ENCODE results near the gene AEN. TPM values are rescaled to one million over a fixed set of nuclear protein-coding genes. Genes with fewer than 3 reads are reported as not detected.

AEN gene
- total RNA-seq, 2 experiments from 2014 or later, result 38.2 to 42.5 TPM

DNA sequence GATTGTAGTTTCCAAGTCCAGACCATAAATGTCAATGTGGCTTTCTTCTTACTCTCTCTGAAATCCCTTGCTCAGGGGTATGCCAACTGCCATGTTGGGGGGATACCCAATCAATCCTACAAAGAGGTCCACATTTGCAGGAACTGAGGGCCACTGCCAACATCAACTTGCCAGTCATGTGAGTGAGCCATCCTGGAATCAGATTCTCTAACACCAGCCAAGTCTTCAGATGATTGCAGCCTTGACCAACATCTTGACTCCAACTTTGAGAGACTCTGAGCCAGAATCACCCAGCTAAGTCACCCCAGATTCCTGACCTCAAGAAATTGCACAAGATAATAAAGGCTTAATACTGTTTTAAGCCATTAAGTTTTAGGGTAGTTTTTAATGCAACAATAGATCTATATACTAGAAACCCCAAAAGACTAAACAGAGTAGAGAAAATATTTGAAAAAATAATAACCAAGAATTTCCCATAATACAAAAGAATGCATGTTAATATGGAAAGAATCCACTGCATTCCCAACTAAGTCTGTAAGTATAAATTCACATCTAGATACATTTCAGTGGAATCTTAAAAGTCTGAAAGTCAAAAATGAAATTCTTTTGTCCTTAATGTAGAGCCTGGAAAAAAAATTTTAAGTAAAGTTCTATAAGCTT, 40.0 kb downstream of the AEN start:
- Mint-ChIP-seq H3K27me3 (no peaks in the 10 kb centered on the region), H3K4me1 (peaks cover 9% of the 10 kb centered on the region), H3K9me3 (no peaks in the 10 kb centered on the region), H3K4me3 (no peak overlapping the region), H3K36me3 (peaks cover 2% of the 10 kb centered on the region), H3K27ac (no peak overlapping the region)
- POLR2A ChIA-PET, result no interaction called here
- DNase-seq (no peak), ATAC-seq (ENCODE audit: low read depth) (no peak)

DNA sequence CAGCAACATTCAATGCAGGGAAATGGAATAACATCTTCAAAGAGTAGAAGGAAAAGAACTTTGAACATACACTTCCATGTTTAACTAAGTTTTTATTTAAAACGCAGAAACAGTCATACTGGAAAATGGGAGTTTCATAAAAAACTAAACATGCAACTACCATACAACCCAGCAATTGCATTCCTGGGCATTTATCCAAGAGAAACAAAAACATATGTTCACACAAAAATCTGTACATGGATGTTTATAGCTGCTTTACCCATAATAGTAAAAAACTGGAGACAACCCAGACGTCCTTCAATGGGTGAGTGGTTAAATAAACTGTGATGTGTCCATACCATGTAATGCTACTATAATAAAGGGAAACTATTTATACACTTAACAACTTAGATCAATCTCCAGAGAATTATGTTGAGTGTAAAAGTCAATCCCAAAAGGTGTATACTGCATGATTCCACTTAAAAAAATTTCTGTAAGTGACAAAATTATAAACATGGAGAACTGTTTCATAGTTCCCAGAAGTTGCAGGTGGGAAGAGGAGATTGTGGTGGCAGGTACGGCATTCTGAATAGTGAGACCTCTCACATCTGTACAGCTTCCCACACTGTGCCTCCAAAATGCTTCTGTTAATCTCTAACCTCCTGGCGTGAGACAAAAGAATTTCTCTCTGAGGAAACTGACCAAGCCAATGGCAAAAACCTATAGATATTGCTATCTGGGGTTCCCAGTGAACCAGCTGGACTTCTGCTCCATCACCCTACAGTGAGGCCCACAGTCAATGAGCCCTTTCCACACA, 40.8 kb downstream of the AEN start:
- H3K9me3 Mint-ChIP-seq, result no peaks in the 10 kb centered on the region
- POLR2A ChIA-PET, result no interaction called here
- DNase-seq (no peak), ATAC-seq (ENCODE audit: low read depth) (no peak)
- H3K4me1 Mint-ChIP-seq, result peaks cover 8% of the 10 kb centered on the region
- no peak overlapping the region for H3K27ac Mint-ChIP-seq
- H3K4me3 Mint-ChIP-seq, result no peak overlapping the region
- H3K36me3 Mint-ChIP-seq, result peaks cover 2% of the 10 kb centered on the region
- no peaks in the 10 kb centered on the region for H3K27me3 Mint-ChIP-seq

DNA sequence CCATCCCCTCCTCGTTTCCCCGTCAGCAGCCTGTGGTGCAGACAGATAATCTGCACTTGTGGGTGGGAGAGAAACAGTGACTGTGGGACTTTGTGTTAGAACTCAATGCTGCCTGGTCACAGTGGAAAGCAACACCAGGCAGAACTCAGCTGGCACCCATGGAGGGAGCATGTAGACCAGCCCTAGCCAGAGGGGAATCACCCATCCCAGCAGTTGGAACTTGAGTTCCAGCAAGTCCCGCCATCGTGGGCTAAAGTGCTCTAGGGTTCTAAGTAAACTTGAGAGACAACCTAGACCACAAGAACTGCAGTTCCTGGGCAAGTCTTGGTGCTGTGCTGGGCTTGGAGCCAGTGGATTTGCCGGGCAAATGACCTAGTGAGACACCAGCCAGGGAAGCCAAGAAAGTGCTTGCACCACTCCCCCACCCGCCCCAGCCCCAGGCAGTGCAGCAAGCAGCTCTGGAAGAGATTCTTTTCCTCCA, 42.0 kb downstream of the AEN start:
- Mint-ChIP-seq H3K27ac (no peak overlapping the region), H3K4me3 (no peak overlapping the region), H3K4me1 (peaks cover 5% of the 10 kb centered on the region), H3K36me3 (peaks cover 2% of the 10 kb centered on the region), H3K27me3 (no peaks in the 10 kb centered on the region), H3K9me3 (no peaks in the 10 kb centered on the region)
- POLR2A ChIA-PET, result interaction anchor here (0.9 to 1.9 kb wide), 4 partner anchors 14 to 196 kb away, joined by 3 to 11 read pairs (median 3); partner anchors contain the start of genes MRPL46 and MRPS11
- ATAC-seq (ENCODE audit: low read depth) (no peak), DNase-seq (no peak)

DNA sequence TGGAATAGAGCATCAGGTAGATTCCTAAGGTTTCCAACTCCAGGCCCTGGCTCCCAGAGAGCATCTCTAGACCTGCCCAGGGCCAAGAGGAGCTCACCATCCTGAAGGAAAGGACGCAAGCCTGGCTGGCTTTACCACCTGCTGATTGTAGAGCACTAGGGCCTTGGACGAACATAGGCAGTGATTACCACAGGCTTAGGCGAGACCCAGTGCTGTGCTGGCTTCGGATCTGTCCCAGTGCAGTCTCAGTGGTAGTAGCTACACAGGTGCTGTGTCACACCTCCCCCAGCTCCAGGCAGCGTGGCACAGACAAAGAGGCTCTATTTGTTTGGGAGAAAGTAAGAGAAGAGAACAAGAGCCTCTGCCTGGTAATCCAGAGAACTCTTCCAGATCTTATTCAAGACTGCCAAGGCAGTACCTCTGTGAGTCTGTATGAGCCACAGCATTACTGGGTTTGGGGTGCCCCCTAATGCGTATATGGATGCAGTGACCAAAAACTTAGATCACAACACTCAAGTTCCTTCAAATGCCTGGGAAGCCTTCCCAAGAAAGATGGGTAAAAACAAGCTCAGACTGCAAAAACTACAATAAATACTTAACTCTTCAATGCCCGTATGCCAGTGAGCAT, 43.1 kb downstream of the AEN start:
- peaks cover 2% of the 10 kb centered on the region for H3K36me3 Mint-ChIP-seq
- no peaks in the 10 kb centered on the region for H3K9me3 Mint-ChIP-seq
- H3K27me3 Mint-ChIP-seq, result peaks cover 5% of the 10 kb centered on the region
- DNase-seq, result no peak
- H3K4me1 Mint-ChIP-seq, result peaks cover 5% of the 10 kb centered on the region
- ATAC-seq (ENCODE audit: low read depth), result peak; percentile 70
- H3K27ac Mint-ChIP-seq, result no peak overlapping the region
- POLR2A ChIA-PET, result interaction anchor here (0.6 to 1.9 kb wide), 4 partner anchors 15 to 680 kb away, joined by 3 to 11 read pairs (median 3); partner anchors contain the start of genes MRPL46 and MRPS11
- no peak overlapping the region for H3K4me3 Mint-ChIP-seq

DNA sequence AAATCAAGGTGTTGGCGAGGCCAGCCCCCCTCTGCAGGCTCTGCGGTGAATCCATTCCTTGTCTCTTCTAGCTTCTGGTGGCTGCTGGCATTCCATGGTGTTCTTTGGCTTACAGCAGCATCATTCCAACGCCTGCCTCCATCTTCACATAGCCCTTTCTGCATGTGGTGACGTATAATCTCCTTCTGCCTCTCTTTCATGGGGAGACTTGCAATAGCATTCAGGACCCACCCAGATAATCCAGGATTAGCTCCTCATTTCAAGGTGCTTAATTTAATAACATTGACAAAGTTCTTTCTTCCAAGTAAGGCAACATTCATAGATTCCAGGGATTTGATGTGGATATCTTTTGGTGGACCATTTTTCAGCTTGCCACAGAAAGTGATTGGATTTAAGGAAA, 53.5 kb downstream of the AEN start:
- H3K27me3 Mint-ChIP-seq, result peaks cover 32% of the 10 kb centered on the region

DNA sequence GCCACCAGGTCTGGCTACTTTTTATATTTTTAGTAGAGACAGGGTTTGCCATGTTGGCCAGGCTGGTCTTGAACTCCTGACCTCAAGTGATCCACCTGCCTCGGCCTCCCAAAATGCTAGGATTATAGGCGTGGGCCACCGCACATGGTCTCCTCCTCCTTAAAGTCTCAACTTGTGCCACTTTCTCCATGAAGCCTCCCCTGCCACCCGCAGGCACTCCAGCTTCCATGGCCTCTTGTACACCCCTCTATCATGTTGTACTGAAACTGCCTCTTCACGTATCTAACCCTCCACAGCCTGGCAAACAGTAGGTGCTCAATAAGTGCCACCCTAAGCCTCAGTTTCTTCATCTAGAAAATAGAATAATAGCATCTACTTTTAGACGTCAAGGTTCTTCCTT, 57.6 kb downstream of the AEN start:
- no peak for DNase-seq
- no peaks in the 10 kb centered on the region for H3K9me3 Mint-ChIP-seq
- no peak overlapping the region for H3K27ac Mint-ChIP-seq
- H3K36me3 Mint-ChIP-seq, result no peaks in the 10 kb centered on the region
- no peaks in the 10 kb centered on the region for H3K4me1 Mint-ChIP-seq
- POLR2A ChIA-PET, result no interaction called here
- H3K27me3 Mint-ChIP-seq, result peaks cover 3% of the 10 kb centered on the region
- no peak overlapping the region for H3K4me3 Mint-ChIP-seq
- no peak for ATAC-seq (ENCODE audit: low read depth)

More for the DNA sequence above, 53.5 kb downstream of the AEN start:
- Mint-ChIP-seq H3K4me1 (no peaks in the 10 kb centered on the region), H3K27ac (no peak overlapping the region), H3K4me3 (no peak overlapping the region), H3K36me3 (no peaks in the 10 kb centered on the region), H3K9me3 (no peaks in the 10 kb centered on the region)
- POLR2A ChIA-PET, result no interaction called here
- ATAC-seq (ENCODE audit: low read depth), result no peak
- no peak for DNase-seq

DNA sequence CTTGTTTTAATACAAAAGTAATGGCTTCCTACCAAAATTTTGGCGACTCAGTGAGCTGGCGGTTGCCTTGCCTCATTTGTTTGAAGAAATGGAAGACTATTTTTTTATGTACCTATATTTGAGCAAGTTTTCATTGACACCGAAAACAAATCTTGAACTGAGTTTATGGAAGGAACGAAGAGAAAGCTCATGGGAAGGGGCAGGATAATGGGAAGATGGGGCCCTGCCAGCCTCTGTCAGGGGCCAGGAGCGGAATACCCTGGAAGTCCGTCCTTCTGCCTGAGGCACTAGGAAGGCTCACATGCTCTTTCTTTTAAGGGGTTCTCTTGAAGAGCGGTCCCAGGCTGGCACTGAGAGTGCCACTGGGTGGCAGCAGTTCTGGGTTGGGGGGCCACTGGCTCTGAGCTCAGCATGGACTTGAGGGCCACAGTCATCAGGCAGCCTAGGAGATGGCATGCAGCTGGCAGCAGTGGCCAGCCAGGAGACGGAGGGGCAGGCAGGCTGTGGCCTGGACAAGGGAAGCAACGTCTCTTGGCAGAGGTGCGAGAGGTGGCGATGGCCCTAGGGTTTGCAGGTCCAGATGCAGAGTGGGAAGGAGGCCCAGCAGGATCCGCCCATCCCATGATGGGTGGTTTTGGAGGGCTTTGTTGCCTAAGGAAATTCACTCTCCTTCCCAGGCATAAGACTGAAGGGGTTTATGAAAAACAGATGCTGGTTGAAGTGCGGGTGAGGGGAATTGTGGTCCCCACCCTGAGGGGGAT, 59.3 kb downstream of the AEN start:
- Mint-ChIP-seq H3K9me3 (no peaks in the 10 kb centered on the region), H3K36me3 (no peaks in the 10 kb centered on the region), H3K27ac (no peak overlapping the region), H3K4me3 (no peak overlapping the region), H3K27me3 (peaks cover 3% of the 10 kb centered on the region), H3K4me1 (no peaks in the 10 kb centered on the region)
- no peak for ATAC-seq (ENCODE audit: low read depth)
- no peak for DNase-seq
- POLR2A ChIA-PET, result no interaction called here

DNA sequence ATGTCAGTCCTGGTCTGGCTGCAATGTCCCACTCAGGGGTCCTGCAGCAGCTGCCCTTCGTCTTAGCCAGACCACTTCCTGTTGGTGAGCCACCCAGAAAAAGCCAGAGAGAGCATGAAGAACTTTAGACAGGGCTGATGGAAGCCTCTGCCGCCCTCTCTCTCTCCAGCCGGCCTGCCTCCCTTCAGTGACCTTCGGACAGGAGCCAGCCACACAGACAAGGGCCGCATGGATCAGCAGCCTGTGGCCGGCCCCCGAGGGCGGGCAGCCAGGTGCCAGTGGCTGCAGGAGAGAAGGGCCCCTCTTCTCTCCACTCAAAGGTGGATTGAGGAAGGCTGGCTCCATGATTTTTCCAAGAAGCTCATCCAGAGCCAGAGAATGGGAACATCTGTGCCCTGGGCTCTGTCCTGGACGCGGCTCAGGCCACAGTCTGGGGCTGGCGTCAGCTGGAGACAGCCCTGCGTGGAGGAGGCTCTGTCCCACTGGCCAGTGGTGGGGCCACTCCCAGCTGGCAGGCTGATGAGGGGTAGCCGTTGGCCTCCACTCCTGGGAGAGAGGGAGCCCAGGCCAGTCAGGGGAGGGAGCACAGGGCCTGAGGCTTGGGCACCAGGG, 60.6 kb downstream of the AEN start:
- H3K9me3 Mint-ChIP-seq, result no peaks in the 10 kb centered on the region
- peaks cover 3% of the 10 kb centered on the region for H3K27me3 Mint-ChIP-seq
- H3K36me3 Mint-ChIP-seq, result no peaks in the 10 kb centered on the region
- no peak for ATAC-seq (ENCODE audit: low read depth)
- no peaks in the 10 kb centered on the region for H3K4me1 Mint-ChIP-seq
- H3K4me3 Mint-ChIP-seq, result no peak overlapping the region
- no peak overlapping the region for H3K27ac Mint-ChIP-seq
- DNase-seq, result no peak
- POLR2A ChIA-PET, result no interaction called here

Small RNA genes within 50 kb of the gene (microRNA-seq; reads per million reads assigned to microRNA genes)
- gene MIR1179, result 4.9 reads per million
- gene MIR3529, result not detected
- not detected for gene MIR7-2

Other genes starting within 250 kb of the AEN start
- 10 to 100 TPM; 28.4 to 29.2 TPM for gene MRPL46, start 154.0 kb upstream of the AEN start, total RNA-seq
- gene MRPS11, start 153.6 kb upstream of the AEN start, total RNA-seq, result 10 to 100 TPM; 54.9 to 55.7 TPM
- gene DET1, start 74.7 kb upstream of the AEN start, total RNA-seq, result 1 to 10 TPM; 4.4 to 4.8 TPM
- 100 to 1,000 TPM; 209 to 215 TPM for gene ISG20, start 17.7 kb downstream of the AEN start, total RNA-seq
- gene ACAN, start 182.1 kb downstream of the AEN start, total RNA-seq, result not detected

All from activated naive CD8-positive, alpha-beta T cell treated with anti-CD3 and anti-CD28 coated beads, Interleukin-2, amount 10 ng/mL, durations not matched to agents 7 days and 5 days (primary cell).